ENCODE measurements around the gene UPB1. TPM values are rescaled to one million over a fixed set of nuclear protein-coding genes. Genes with fewer than 3 reads are reported as not detected.
A peak's percentile ranks its signal among the peaks of the same experiment; 100 is the strongest.

Gene UPB1
- total and polyA plus RNA-seq, 10 donors: 0.38 to 3.9 (median 1.6) TPM

DNA sequence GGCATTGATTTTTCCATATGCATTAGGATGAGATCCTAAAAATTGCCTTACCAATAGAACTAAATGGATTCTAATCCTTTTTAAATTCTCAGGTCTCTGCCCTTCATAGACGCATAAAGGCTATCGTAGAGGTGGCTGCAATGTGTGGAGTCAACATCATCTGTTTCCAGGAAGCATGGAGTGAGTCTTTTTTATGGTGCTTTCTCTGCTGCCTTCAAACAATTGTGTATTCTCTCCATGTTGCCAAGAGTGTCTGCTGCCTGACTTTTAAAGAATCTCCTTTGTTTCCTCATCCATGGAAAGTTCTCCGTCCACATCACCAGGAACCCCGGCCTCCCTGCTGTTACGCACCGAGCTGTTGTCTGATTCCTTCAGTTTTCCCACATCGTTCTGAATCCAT lies 6.9 kb downstream of the UPB1 start:
- Histone ChIP-seq H3K4me3 (no peak overlapping the region), H3K9me3 (no peaks in the 10 kb centered on the region), H3K27ac (peak overlapping the region in 1 of 8 donors; percentile 86), H3K4me1 (peaks cover 0 to 82% (median 28%) of the 10 kb centered on the region in 6 donors), H3K27me3 (replicated peaks in 1 of 7) (no peaks in the 10 kb centered on the region), H3K36me3 (no peaks in the 10 kb centered on the region)
- 76 to 89% (median 88%) methylated on average over 7 of the region's 7 CpGs for WGBS, 5 donors
- TF ChIP-seq, protein P1, sequence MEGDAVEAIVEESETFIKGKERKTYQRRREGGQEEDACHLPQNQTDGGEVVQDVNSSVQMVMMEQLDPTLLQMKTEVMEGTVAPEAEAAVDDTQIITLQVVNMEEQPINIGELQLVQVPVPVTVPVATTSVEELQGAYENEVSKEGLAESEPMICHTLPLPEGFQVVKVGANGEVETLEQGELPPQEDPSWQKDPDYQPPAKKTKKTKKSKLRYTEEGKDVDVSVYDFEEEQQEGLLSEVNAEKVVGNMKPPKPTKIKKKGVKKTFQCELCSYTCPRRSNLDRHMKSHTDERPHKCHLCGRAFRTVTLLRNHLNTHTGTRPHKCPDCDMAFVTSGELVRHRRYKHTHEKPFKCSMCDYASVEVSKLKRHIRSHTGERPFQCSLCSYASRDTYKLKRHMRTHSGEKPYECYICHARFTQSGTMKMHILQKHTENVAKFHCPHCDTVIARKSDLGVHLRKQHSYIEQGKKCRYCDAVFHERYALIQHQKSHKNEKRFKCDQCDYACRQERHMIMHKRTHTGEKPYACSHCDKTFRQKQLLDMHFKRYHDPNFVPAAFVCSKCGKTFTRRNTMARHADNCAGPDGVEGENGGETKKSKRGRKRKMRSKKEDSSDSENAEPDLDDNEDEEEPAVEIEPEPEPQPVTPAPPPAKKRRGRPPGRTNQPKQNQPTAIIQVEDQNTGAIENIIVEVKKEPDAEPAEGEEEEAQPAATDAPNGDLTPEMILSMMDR (IDR thresholded peaks at IDR 0.05 in 8 of 11, conservative IDR thresholded peaks at IDR 0.05 in 3 of 11): no peak
- TF ChIP-seq POLR2A (IDR thresholded peaks at IDR 0.05): no peak
- TF ChIP-seq POLR2AphosphoS5 (IDR thresholded peaks at IDR 0.05): no peak
- peak; percentile 33 for DNase-seq
- intact Hi-C loops (cut with DNase I; ENCODE audit: low total_unique reads): no loop called here

GRCh38 chr22:24502541-24502940 lies 7.4 kb downstream of the UPB1 start:
- Histone ChIP-seq H3K4me3 (no peak overlapping the region), H3K27me3 (replicated peaks in 1 of 7) (no peaks in the 10 kb centered on the region), H3K36me3 (no peaks in the 10 kb centered on the region), H3K9me3 (no peaks in the 10 kb centered on the region), H3K27ac (peak overlapping the region in 4 of 8 donors; percentile 54 to 86 (median 66)), H3K4me1 (peaks cover 0 to 82% (median 31%) of the 10 kb centered on the region in 6 donors)
- DNase-seq: no peak
- 53 to 82% (median 72%) methylated on average over 1 of the region's 1 CpG for WGBS, 5 donors
- no peak for TF ChIP-seq POLR2AphosphoS5 (IDR thresholded peaks at IDR 0.05)
- TF ChIP-seq, protein P1 (IDR thresholded peaks at IDR 0.05 in 8 of 11, conservative IDR thresholded peaks at IDR 0.05 in 3 of 11): no peak
- TF ChIP-seq POLR2A (IDR thresholded peaks at IDR 0.05): no peak
- intact Hi-C loops (cut with DNase I; ENCODE audit: low total_unique reads): no loop called here

- Histone ChIP-seq H3K36me3 (no peaks in the 10 kb centered on the region), H3K27ac (peak overlapping the region in 6 of 8 donors; percentile 0 to 86 (median 61)), H3K27me3 (replicated peaks in 1 of 7) (no peaks in the 10 kb centered on the region), H3K4me3 (peak overlapping the region in 1 of 8 donors; percentile 12), H3K9me3 (no peaks in the 10 kb centered on the region), H3K4me1 (peaks cover 0 to 82% (median 30%) of the 10 kb centered on the region in 6 donors)
- TF ChIP-seq POLR2AphosphoS5 (IDR thresholded peaks at IDR 0.05) (peak in 1 of 3 donors; percentile 43), POLR2A (IDR thresholded peaks at IDR 0.05) (no peak)
- TF ChIP-seq, protein P1 (IDR thresholded peaks at IDR 0.05 in 8 of 11, conservative IDR thresholded peaks at IDR 0.05 in 3 of 11): peak; percentile 54 to 83 (median 76)
- WGBS, 5 donors: 59 to 68% (median 65%) methylated on average over 7 of the region's 7 CpGs
- intact Hi-C loops (cut with DNase I; ENCODE audit: low total_unique reads): no loop called here
- peak; percentile 81 for DNase-seq
These were observed 8.2 kb downstream of the UPB1 start for GRCh38 chr22:24503137-24503842.

- Histone ChIP-seq H3K4me3 (peak overlapping the region in 1 of 8 donors; percentile 12), H3K9me3 (no peaks in the 10 kb centered on the region), H3K27ac (peak overlapping the region in 6 of 8 donors; percentile 0 to 86 (median 61)), H3K4me1 (peaks cover 0 to 82% (median 30%) of the 10 kb centered on the region in 6 donors), H3K36me3 (no peaks in the 10 kb centered on the region), H3K27me3 (replicated peaks in 1 of 7) (no peaks in the 10 kb centered on the region)
- intact Hi-C loops (cut with DNase I; ENCODE audit: low total_unique reads): no loop called here
- TF ChIP-seq, protein P1 (IDR thresholded peaks at IDR 0.05 in 8 of 11, conservative IDR thresholded peaks at IDR 0.05 in 3 of 11): no peak
- no peak for TF ChIP-seq POLR2AphosphoS5 (IDR thresholded peaks at IDR 0.05)
- no peak for TF ChIP-seq POLR2A (IDR thresholded peaks at IDR 0.05)
- 56 to 76% (median 73%) methylated on average over 5 of the region's 5 CpGs for WGBS, 5 donors
- peak; percentile 64 for DNase-seq
These were observed 8.8 kb downstream of the UPB1 start for GRCh38 chr22:24503843-24504338.

All from spleen (tissue), 11 donors.